GM12864 (cell line): Measurements from ENCODE around the gene UBE2G1.

Experiments used
- DNase-seq: peaks from one replicate; pipeline ENCODE4 v3.0.0-alpha.2; 2011; ENCODE audit warnings: low read depth
- H3K4me3 ChIP-seq: 2 replicates; pipeline ENCODE4 v1.5.1; 2011; ENCODE audit warnings: mild to moderate bottlenecking, low read depth, low read length, control low read depth
- CTCF ChIP-seq: IDR thresholded peaks from 2 replicates; pipeline ENCODE4 v1.5.1; 2011; ENCODE audit warnings: low read depth, mild to moderate bottlenecking, moderate library complexity, low read length, control low read depth, inconsistent platforms; ENCODE audit errors: missing control alignments

UBE2G1 gene

GRCh38 chr17:4334332-4334731, 32.1 kb downstream of the UBE2G1 start:
- no peak for TF ChIP-seq CTCF
- no peak overlapping the region for H3K4me3 ChIP-seq
- no peak for DNase-seq

- no peak for DNase-seq
- no peak overlapping the region for H3K4me3 ChIP-seq
- no peak for TF ChIP-seq CTCF
Observed at GRCh38 chr17:4333041-4333440, 33.4 kb downstream of the UBE2G1 start.

GRCh38 chr17:4332296-4332970, 34.0 kb downstream of the UBE2G1 start:
- TF ChIP-seq CTCF, result no peak
- DNase-seq, result no peak
- no peak overlapping the region for H3K4me3 ChIP-seq

- no peak for TF ChIP-seq CTCF
- H3K4me3 ChIP-seq, result no peak overlapping the region
- peak; percentile 40 for DNase-seq
Observed at GRCh38 chr17:4331614-4332013, 34.9 kb downstream of the UBE2G1 start.

GRCh38 chr17:4329838-4330237, 36.6 kb downstream of the UBE2G1 start:
- no peak for DNase-seq
- H3K4me3 ChIP-seq, result no peak overlapping the region

GRCh38 chr17:4327606-4328005, 38.9 kb downstream of the UBE2G1 start:
- no peak for TF ChIP-seq CTCF
- no peak for DNase-seq

More at GRCh38 chr17:4329838-4330237, 36.6 kb downstream of the UBE2G1 start:
- TF ChIP-seq CTCF, result no peak

GRCh38 chr17:4326608-4327007, 39.9 kb downstream of the UBE2G1 start:
- no peak overlapping the region for H3K4me3 ChIP-seq
- DNase-seq, result no peak
- TF ChIP-seq CTCF, result no peak

More at GRCh38 chr17:4327606-4328005, 38.9 kb downstream of the UBE2G1 start:
- no peak overlapping the region for H3K4me3 ChIP-seq
